GM21528 (cell line): ENCODE measurements around the gene DYSF.

Experiments
- ATAC-seq: cut with Tn5 transposase; IDR thresholded peaks from one replicate; pipeline ENCODE4 v1.9.1; 2021; ENCODE audit warnings: mild to moderate bottlenecking, moderate library complexity; ENCODE audit not compliant: unreplicated experiment, low FRiP score

The DYSF gene

DNA sequence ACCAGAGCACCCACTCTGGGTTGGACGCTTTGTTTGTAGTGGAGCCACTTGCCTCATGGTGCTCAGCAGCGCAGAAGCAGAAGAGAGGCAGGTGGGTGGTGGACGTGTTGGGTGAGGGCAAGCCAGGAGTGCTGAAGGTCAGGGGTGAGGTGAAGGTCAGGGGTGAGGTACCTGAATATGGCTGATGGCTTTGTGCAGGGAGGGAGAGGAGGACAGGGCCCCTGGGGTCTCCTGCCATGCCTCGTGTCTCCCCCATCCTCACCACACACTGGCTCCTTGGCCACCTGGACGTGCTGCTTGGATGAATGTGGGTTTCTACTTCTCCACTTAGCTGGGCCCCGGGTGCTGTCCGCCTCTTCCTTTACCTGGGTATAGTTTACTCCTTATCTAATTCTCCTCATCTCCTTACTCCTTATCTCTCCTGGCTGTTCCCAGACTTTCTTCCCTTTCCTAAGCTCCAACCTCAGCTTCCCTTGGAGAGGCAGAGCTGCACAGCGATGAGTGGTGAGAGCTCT, 68.1 kb downstream of the DYSF start:
- ATAC-seq: no peak

DNA sequence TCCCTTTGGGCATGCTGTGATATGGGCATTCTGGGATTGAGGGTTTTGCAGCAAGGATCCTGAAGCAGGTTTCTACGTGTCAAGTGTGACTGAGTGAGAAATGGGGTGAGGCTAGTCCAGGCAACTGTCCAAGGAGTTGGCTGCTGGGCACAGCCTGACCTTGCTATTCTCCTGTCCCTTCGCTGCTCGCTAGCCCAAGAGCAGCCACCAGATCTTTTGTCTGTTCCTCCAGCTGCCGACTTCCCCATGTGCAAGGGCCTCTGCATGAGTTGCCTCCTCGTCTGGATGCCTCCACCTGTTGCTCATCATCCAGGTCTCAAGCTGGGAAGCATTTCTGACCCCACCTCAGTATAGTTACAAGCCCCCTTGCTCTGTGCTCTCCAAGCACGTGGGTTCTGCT, 71.1 kb downstream of the DYSF start:
- no peak for ATAC-seq

DNA sequence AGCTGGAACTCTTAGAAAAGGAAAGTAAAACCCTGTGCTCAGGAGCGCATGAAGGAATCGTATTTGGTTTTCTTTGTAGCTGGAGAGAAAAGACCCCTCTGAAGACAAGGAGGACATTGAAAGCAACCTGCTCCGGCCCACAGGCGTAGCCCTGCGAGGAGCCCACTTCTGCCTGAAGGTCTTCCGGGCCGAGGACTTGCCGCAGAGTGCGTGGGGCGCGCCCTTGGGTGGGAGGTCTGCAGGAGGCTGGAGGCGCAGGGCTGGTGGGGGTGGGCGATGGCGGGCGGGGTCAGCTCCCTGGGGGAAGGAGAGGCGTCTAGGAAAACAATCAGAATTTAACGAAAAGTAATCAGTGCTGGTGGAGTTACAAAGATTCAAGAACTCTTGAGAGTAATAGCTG, 72.8 kb downstream of the DYSF start:
- ATAC-seq: no peak

DNA sequence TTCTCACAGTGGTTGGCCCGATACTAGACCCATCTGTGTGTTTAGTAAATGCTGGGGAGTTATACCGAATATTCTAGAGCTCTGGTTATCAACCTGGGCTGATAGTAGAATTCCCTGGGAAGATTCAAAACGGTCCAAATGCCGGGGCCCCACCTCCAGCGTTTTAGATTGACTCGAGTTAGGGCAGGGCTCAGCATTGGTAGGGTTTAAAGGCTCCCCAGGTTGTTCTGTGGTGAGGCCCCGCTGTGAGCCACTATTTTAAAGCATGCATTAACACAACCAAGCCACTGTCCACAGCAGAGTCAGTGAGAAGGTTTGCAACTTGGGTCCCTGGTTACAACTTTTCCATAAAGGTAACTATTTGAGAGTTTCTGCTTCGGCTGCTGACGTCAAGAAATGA, 73.6 kb downstream of the DYSF start:
- ATAC-seq: no peak

DNA sequence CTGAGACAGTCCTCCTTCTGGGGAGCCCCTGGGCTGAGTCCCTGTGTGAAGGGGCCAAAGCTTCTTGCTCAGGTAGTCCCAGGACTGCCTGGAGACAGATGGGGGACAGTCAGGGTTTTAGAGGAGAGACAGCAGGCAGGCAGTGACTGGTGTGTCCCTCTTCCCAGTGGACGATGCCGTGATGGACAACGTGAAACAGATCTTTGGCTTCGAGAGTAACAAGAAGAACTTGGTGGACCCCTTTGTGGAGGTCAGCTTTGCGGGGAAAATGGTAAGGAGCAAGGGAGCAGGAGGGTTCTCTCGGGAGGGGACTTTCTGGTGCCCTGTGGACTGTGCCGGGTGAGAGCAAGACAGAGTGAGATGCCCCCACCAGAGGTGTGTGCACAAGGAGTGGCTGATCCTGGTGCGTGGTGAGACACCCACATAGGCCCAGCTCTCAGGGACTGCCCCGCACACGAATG, 74.8 kb downstream of the DYSF start:
- no peak for ATAC-seq

DNA sequence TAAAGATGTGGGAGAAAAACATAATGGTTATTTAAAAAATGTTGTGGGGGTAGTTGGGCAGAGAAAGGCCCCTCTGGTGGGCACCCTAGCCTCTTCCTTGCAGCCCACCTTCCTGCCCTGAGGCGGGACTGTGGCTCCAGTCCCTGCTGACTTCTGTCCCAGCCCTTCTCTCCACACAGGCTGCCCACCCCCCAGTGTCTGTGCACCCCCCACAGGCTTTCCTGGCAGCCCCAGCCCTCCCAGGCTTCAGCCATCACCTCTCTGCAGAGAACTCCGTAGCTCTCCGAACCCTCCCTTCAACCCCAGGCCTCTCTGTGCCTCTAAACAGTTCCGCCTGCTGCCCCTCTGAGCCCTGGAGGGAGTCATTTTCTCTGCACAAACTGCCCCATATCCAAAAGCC, 75.4 kb downstream of the DYSF start:
- no peak for ATAC-seq

DNA sequence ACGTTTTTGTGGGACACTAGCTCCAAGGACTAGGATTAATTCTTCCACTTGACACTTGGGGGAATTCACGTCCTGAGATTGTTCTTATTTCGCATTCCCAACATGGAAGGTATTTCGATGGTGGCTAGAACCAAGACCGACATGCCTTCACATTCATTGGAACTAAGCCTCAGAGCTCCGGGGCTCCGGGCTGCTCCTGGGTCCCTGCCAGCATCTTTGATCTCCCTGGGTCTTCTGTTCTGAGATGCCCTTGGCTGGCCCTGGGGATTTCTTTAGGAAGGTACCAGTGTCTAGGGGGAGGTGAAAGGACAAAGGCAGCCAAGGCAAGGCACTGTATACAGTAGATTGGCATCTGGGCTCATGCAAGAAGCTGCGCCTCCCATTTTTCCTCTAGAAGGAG, 76.8 kb downstream of the DYSF start:
- no peak for ATAC-seq

DNA sequence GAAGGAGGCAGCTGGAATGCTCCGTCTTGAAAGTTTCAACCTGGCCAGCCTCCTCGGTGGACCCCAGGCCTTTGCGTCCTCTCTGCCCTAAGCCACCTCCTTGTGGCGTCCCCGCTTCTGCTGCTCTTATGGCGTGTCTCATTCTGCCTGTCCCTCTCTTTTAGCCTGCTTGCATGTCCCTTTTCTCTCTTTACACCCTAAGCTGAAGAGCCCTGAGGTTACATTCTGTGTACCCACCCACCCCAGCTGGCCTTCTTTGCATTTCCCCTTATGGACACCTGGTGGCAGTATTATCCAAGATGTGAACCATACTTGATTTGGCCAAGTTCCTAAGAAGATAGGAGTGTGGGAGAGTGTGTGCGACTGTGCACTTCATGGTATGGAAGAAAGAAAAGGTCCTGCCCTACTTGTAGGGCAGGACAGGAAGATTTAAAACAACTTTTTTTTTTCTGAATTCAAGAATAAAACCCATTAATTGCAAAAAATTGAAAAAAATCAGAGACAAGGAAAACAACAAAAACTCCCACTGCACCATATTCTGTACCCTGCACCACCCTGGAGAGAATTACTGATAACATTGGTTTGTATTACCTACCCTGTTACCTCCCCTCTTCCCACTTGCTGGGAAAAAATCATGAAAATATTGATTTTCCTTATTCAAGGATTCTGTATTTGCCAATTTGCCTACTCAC, 77.4 kb downstream of the DYSF start:
- no peak for ATAC-seq

DNA sequence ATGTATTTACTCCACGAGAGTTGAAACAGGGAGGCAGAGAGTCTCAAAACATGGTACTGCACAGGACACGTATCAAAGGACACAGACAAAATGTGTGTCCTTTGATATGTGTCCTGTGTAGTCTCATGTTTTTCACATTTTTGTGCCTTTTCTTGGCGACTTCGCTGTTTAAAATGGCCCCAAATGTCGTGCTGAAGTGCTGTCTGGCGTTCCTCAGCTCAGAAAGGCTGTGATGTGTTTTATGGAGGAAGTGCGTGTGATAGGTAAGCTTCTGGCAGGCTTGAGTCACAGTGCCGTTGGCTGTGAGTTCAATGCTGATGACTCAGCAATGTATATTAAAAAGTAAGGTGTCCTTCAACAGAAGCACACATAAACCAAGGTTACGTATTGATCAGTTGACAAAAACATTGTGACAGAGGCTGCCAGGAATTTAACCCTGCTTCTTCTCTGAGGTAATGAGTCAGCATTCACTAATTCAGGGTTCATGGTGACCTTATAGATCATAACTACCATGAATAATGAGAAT, 78.2 kb downstream of the DYSF start:
- no peak for ATAC-seq

DNA sequence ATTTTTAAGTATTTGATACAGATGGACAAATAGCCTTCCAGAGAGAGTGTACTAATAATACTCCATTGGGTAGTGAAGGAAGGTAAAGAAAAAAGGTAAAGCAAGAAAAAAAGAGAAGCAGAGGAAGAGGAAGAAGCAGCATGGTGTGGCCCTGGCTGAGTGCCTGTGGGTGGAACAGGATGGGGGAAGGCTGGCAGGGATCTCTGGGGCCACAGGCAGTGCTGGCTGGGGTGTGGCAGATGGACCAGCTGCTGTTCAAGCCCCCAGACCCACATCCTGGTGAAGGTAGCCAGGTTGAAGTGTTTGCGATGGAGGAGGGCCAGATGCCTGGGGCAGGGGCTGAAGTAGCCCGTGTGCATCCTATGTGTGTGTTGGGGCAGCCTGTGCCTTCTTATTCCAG, 79.0 kb downstream of the DYSF start:
- no peak for ATAC-seq

DNA sequence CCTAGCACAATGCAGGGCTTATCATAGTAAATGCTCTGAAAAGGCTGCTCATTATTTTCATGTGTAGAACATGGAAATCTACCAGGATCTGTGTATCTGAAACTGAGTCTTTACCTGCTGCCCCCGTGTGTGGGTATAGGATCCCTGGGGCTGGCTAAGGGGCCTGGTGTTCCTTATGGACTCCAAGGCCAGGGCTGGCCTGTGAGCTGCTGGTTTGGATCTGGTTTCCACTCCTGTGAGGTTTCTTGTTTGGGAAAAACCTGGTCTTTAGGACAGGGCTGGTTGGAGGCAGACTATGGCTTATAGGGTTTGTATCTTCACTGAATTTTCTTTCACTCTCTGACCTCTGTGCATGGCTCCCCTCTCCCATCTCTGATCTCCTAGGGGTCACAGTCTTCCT, 80.8 kb downstream of the DYSF start:
- ATAC-seq: no peak

DNA sequence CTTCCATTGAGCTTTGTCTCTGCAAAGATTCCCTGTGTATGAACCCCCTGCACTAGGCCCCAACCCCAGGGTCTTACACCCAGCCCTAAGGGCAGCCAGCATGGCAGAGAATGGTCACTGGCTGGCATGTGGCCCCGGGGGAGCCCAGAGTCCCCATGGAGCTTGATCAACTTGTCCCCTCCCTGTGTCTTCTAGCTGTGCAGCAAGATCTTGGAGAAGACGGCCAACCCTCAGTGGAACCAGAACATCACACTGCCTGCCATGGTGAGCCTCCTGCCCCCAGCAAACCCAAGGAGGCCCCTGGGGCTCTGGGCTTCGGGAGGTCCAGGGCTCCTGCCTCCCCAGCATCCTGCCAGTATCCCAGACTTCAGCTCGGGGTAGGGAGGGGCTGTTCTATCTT, 81.5 kb downstream of the DYSF start:
- no peak for ATAC-seq

DNA sequence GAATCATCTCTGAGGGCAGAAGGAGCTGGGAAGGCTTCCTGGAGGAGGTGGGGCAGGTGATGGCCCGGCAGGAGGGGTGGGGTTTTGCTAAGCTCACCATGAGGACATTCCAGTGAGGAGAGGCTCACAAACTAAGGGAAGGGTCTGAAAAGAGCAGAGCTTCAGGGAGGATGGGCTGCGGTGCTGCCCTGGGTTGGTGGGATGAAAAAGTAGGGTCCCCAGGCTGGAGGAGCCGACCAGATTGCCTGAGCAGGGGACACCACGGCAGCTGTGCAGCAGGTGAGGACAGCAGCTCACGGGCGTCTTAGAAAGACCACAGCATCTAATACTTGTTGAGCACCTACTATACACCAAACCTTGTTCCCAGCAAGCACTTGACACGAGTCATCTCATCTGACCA, 82.2 kb downstream of the DYSF start:
- no peak for ATAC-seq

DNA sequence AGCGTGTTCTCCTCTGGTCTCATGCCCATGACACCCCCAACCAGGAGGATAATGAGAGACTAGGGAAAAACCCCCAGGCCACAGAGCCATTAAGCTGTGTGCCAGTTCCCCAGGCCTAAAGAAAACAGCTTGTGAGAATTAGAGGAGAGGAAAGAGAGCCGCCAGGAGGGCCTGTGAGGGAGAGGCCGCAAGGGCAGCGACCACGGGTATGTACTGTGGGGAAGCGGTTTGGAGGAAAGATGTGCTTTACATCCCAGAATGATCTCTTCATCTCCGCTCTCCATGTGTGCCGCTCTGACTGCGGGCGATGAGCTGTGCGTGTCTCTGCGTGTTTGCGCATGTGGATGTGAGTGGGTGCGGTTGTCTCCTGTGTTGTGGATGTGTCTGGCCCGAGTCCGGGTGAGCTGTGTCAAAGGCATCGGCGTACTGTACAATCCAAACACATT, 82.9 kb downstream of the DYSF start:
- no peak for ATAC-seq

DNA sequence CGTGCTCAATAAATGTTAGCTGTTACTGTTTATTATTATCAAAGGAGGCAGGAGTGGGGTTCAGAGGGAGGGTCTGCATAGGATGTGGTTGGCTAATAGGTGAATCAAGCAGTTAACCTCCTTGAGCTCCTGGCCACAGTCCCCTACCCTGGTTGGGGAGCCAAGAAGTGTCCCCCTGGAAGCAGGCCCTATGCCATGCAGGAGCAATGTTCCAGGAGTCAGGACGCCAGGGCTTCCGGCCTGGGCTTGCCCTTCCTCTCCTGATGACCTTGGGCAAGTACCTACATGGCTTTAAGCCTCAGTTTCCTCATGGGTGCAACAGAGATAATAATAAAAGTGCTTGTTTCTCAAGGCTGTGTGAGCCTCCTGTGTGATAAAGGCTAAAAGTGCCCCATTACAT, 84.9 kb downstream of the DYSF start:
- ATAC-seq: no peak

DNA sequence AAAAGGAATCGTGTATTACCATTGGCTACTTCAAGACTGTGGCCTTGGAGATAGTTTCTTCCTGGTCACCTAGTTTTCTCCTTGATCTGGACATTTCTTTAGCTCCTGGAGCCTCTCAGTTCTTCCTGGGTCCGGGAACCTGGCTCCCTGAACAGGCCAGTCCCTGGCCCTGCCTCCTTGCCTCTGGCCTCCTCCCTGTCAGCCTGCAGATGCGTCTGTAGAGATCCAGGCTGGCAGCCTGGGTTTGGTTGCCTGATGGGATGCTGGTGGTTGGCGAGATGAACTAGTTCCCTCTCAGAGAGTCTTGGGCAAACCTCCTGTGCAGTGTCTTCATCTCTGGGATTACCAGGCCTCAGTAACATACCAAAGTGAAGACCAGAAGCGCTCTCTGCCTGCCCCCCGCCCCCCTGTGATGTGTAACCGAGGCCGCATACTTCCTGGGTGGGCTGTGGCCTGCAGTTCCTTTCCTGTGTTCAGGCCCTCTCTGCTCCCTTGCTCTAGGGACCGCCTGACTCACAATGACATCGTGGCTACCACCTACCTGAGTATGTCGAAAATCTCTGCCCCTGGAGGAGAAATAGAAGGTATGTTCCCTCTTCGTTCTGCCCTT, 85.4 kb downstream of the DYSF start:
- no peak for ATAC-seq

DNA sequence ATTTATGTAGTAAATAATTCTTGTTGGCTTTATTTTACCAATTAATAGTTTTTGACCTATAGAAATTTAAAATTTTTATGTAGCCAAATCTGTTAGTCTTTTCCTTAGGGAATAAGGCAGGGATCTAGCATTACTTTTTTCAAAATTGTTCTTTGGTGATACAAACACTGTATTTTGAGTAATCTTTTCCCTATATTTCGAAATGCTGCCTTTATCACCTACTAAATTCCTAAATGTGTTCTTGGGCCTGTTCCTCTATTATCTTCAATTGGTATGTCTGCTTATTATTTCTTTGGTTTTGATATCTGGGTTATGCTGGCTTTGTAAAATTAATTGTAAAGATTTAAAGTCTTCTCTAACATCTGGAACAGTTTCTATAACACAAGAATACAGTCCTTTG, 87.5 kb downstream of the DYSF start:
- ATAC-seq: no peak

DNA sequence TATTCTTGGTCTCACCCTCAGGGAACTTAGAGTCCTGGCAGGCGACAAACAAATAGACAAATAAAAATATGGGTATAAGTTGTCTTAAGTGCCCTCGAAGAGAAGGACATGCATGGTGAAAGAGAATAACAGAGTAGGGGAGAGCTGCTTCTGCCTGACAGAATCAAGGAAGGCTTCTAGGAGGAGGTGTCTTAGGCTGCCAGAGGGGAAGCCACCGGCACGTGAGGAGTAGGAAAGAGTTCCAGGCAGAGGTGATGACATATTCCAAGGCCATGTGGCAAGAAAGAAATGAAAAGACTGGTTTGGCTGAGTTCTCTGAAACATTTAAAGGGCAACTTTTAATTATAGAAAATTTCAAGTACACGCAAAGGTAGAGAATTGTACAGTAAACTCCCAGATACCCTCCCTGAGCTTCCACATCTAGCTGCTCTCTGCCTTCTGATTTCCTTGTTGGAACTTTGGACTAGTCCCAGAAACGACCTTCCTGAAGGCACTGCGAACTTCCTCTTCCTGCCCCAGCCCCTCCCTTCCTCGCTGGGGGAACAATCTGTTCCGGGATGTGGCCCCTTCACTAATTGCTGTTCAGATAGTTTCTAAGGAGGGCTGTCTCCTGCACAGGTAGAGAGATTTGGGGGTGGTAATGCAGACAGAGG, 91.7 kb downstream of the DYSF start:
- no peak for ATAC-seq

DNA sequence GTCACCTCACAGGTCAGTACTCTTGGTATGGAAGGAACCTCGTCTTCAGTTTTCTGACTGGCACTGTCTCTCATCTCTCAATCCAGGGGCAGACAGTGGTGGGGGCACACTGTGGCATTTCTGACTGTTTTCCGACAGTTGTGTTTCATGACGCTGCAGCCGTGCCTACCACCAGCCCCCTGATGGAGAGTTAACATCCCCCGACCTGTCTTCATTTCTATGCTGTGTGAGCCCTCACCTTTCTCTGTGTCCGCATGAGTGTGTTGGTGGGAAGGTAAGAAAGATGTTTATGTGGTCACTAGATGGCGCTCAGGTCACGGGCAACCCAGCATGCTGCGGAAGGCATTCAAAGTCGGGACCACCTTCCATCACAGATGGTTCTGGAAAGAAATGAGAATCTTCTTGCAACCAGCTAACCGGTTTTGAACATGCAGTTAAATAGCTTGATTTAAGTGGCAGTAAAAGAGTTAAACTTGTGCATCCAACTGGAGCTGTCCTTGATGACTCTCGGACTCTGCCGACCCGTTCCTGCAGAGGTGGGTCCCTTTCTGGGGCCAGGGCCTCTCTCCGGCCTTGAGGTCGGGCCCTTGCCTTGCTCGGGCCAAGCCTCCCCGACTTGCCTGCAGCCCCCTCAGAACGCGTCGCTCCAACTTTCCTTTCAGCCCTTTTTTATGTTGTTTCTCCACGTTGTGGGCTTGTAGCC, 92.4 kb downstream of the DYSF start:
- peak; percentile 58 for ATAC-seq

DNA sequence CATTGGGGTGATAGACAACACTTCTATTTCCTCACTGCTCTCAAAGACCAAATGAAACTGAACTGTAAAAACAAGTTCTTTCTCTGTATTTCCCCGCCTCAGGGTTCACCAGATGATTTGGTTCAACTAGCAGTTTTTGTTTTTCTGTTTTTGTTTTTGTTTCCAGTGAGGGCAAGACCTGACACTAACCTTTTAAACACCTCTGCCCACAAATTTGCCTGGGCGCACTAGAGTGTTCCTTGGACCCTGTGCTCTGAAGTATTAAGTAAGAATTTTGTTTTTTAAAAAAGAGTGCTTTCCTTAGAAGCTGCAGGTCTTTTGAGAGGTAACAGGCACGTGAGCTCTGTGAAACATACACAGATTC, 92.9 kb downstream of the DYSF start:
- ATAC-seq: no peak

DNA sequence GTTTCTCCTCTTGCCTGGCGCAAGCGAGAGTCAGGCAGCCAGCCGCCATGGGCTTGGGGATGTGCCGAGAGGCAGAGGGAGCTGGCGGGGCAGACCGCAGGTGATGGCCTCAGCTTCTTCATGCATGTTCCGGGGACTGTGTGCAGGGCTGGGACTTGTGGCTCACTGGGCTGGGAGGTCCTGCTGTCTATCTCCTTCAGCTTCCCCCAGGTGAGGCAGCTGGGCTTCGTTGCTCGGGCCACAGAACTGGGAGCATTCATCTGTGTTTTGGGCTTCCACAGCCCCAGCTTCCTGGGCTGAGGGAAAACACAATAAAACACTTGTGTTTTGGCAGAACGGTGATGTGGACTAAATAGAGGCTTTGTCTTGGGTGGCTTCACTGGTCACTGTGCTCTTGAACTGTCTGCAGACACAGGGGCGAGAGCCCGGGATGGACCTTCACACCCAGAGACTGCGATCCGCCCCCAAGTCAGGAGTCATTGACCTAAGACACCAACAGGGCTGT, 93.5 kb downstream of the DYSF start:
- no peak for ATAC-seq
